NB4 (cell line): Measurements from ENCODE around the gene NRCAM.

Experiments used
- POLR2A ChIP-seq: IDR thresholded peaks from 2 replicates; pipeline ENCODE4 v1.6.1; 2011; ENCODE audit warnings: mild to moderate bottlenecking; ENCODE audit not compliant: insufficient read length; ENCODE audit errors: extremely low read depth
- TF ChIP-seq, protein P1 (sequence below): IDR thresholded peaks from one replicate; pipeline ENCODE4 v1.5.1; 2012; ENCODE audit warnings: low read depth, low read length

DNA sequence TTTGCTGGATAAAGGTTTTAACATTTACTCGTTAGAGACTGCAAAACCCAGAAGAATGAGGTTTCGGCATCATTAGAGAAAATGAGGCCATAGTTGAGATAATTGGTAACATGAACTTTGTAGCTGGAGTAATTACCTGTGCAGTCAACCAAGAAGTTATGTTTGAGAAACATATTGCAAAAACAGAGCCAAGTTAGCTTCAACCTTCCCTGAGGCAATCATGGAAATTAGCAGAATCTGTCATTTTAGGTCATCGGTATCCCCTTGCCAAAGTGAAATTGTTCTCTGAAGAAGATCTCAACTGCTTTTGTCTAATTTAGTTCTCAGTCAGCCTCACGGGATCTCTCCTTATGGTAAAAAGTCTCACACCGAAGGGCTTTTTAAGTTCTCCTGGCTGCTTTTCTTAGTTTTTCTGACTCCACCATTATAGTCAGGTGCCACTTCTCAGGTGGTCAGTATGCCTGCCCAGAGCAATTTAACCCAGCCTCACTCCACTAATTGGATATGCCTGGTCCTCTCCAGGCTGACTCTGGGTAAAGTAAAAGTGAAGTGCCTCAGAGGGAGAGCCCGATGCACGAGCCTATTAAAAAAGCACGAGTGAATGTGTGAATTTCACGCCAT is 52.5 kb downstream of the NRCAM start:
- TF ChIP-seq POLR2A, result no peak
- TF ChIP-seq, protein P1, sequence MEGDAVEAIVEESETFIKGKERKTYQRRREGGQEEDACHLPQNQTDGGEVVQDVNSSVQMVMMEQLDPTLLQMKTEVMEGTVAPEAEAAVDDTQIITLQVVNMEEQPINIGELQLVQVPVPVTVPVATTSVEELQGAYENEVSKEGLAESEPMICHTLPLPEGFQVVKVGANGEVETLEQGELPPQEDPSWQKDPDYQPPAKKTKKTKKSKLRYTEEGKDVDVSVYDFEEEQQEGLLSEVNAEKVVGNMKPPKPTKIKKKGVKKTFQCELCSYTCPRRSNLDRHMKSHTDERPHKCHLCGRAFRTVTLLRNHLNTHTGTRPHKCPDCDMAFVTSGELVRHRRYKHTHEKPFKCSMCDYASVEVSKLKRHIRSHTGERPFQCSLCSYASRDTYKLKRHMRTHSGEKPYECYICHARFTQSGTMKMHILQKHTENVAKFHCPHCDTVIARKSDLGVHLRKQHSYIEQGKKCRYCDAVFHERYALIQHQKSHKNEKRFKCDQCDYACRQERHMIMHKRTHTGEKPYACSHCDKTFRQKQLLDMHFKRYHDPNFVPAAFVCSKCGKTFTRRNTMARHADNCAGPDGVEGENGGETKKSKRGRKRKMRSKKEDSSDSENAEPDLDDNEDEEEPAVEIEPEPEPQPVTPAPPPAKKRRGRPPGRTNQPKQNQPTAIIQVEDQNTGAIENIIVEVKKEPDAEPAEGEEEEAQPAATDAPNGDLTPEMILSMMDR, result no peak
